HG03066 (cell line): ENCODE data around the gene DNAJC9.

Source experiments
- ATAC-seq: cut with Tn5 transposase; IDR thresholded peaks from one replicate; pipeline ENCODE4 v1.9.1; 2021; ENCODE audit warnings: low read depth; ENCODE audit not compliant: unreplicated experiment

The DNAJC9 gene

DNA sequence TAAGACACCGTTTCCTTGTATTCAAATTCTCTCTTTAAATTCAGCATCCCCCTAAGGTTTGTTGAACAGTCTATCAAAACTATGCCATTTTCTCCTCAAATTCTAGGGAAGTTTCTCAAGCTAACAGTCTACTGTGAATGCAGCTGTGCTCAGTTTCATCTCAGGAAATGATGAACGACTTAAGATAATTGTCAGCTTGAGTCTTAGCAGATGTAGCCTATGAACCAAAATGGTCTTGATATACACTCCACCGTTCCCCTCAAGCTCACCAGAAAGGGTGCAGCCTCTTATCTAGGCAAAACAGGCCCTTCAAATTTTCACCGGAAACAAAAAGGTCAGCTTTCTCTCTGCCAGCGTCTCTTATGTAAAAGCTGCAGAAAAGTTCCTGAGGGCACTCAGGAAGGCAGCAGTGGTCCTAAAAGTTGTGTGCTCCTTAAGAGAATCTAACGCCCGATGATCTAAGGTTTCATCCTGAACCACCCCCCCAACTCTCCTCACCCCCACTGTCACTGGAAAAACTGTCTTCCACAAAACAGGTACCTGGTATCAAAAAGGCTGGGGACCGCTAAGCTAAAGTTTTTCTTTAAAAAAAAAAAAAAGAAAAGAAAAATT, 2.1 kb downstream of the DNAJC9 start:
- ATAC-seq: no peak

- no peak for ATAC-seq
Measured at GRCh38 chr10:73239908-73240307, 7.1 kb downstream of the DNAJC9 start.

DNA sequence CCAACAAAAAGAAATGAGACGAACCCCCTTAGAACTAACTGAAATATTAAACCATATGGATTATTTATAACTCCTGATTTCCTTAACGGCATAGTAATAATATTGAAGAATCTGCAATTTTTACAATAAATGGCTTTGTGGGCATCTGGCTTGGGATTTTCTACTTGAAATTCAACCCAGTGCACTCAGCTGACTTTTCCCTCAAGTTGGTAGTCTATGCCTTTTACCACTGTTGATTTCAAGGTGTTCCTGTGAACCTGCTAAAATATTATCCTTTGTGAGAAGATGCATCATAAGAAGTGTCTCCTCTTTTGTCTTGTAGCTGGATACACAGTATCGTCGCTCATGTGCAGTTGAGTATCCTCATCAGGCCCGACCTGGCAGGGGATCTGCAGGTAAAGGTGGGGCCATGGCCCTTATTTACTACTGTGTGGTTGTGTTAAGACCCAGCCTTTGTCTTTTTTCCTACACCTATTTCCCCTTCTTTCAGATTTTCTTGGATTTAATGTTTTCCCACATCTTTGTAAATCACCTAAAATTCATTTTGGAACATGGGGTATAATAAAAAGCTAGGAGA, 8.0 kb downstream of the DNAJC9 start:
- no peak for ATAC-seq

DNA sequence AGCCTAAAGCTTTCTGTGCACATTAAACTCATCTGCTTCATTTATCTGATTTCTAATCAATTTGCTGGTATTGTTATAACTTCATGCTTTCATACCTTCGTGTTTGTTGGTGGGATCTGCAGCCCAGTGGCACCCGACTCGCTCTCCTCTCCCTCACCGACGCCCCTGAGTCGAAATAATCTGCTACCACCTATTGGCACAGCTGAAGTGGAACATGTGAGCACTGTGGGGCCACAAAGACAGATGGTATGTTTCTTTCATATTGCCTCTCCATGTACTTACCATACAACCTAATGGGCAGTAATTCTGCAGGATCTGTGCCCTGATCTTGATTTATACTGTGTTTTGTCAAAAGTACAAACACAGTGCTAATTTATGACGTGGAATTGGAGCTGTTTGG, 12.4 kb downstream of the DNAJC9 start:
- no peak for ATAC-seq

DNA sequence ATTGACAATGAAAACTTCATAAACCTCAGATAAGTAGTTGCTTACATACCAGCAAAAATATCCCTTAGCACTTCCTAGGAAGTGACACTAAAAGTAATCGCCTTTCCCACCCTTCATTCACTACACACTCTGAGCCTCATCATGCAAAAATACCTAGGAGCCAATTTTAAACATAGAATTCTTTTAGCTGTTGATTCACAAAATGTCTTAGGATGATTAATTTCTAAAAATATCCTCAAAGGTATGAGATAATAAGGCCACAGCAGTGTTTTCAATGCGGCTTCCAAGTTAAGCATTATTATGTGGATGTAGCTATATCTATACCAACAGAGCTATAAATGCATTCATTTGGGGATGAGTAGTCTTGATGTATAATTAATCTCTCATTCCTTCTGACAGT, 13.2 kb downstream of the DNAJC9 start:
- no peak for ATAC-seq

DNA sequence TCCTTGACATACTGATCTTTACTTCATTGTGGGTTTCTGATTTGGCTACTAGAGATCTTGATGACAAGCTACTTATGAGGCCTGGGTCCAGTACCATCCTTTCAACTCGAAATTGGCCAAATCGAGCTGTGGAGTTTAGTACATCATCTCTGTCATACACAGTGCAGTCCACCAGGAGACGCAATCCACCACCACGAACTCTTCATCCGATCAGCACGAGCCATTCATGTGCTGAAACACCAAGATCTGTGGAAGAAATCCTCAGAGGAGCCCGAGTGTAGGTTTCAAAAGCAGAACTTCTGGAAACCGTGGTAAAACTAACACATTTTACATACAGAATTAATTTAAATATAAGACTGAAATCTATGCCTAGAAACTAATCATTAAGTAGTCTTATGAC, 14.2 kb downstream of the DNAJC9 start:
- no peak for ATAC-seq

DNA sequence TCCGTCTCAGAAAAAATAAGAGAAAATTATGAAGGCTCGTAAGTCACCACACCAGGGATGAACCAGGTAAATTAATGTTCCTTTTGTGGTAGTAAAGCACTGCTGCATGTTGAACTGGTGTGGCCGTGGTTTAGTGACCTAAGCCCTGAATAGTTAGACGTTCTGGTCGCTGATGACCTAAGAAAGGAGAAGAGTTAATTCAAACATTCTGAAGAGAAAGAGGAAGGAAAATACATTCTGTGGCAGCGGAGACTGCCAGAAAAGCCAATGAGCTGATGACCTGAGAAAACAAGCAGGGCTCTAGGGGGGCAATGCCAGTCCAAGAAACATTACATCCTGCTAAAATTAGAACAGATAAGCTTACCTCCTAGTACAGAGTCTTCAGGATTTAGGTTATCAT, 17.5 kb downstream of the DNAJC9 start:
- ATAC-seq: no peak

GRCh38 chr10:73228247-73228646, 18.8 kb downstream of the DNAJC9 start:
- ATAC-seq: no peak

GRCh38 chr10:73226663-73227062, 20.4 kb downstream of the DNAJC9 start:
- ATAC-seq: no peak

DNA sequence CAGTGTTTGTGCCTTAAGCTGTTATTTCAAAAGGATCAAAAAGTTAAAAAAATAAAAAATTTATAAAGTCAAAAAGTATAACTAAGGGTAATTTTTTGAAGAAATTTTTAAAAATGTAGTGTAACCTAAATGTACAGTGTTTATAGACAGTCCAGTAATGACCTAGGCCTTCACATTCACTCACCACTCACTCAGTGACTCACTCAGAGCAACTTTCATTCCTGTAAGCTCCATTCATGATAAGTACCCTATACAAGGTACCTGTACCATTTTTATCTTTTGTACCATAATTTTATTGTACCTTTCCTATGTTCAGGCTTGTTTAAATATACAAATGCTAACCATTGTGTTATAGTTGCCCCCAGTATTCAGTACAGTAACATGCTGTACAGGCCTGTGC, 21.5 kb downstream of the DNAJC9 start:
- no peak for ATAC-seq

DNA sequence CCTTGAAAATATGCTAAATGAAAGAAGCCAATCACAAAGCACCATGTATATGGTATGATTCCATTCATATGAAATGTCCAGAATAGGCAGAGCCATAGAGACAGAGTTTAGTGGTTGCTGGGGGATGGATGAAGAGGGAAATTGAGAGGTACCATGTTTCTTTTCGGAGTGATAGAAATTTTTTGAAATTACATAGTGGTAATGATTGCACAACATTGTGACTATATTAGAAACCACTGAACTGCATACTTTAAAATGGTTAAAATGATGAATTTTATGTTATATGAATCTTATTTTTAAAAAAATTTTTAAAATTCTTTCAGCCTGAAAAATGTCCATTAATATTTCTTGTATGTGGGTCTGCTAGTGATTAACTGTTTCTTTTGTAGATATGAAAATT, 26.1 kb downstream of the DNAJC9 start:
- no peak for ATAC-seq

DNA sequence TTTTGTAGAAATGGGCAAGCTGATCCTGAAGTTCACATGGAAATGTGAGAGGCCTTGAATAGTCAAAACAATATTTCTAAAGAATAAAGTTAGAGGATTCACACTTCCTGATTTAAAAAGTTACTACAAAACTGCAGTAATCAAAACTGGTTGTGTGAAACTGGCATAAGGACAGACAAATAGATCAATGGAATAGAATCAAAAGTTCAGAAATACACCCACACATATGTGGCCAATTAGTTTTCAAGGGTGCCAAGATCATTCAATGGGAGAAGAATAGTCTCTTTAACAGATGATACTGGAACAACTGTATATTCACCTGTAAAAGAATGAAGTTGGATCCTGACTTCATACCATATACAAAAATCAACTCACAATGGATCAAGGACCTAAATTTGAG, 27.7 kb downstream of the DNAJC9 start:
- no peak for ATAC-seq

DNA sequence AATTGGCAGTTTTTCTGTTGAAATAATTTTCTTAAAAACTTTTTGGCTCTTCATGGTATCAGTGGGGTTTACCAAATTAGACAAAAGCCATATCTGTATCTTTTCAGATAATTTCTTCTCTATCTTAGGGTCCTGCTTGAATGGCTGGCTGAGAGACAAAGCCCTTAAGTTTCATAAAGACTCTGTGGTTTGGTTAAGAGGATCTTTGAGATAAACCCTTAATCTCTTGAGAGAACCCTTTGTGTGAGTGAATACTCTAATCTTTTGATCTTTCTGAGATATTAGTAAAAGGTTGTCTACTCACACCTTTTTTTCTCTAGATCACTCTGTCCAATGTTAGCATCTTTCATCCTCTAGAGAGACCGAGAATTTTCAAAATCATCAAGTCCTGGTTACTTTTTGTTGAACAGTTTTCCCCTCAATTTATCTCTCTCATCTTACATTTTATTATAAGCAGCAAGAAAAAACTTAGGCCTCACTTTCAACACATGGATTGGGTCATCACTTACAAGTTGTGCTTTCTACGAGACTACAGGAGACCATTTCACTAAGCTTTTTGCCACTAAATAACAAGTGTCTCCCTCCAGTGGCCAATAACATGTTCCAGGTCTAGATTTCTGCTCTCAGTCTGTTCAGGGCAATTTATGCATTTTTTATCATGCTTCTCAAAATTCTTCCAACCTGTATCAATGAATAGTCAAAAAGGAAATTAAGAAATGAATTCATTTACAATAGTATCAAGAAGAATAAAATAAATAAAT, 28.4 kb downstream of the DNAJC9 start:
- ATAC-seq: no peak

- no peak for ATAC-seq
Measured at GRCh38 chr10:73217628-73218027, 29.4 kb downstream of the DNAJC9 start.

DNA sequence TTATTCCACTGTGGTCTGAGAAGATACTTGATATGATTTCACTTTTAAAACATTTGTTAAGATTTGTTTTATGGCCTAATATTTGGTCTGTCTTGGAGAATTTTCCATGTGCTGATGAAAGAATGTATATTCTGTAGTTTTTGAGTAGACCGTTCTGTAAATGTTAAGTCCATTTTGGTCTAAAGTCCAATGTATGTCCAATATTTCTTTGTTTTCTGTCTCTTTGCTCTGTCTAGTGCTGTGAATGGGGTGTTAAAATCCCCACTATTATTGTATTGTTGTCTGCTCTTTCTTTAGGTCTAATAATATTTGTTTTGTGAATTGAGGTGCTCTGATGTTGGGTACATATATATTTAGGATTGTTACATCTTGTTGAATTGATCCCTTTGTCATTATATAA, 31.3 kb downstream of the DNAJC9 start:
- no peak for ATAC-seq

GRCh38 chr10:73211106-73211811, 35.8 kb downstream of the DNAJC9 start:
- ATAC-seq: no peak

DNA sequence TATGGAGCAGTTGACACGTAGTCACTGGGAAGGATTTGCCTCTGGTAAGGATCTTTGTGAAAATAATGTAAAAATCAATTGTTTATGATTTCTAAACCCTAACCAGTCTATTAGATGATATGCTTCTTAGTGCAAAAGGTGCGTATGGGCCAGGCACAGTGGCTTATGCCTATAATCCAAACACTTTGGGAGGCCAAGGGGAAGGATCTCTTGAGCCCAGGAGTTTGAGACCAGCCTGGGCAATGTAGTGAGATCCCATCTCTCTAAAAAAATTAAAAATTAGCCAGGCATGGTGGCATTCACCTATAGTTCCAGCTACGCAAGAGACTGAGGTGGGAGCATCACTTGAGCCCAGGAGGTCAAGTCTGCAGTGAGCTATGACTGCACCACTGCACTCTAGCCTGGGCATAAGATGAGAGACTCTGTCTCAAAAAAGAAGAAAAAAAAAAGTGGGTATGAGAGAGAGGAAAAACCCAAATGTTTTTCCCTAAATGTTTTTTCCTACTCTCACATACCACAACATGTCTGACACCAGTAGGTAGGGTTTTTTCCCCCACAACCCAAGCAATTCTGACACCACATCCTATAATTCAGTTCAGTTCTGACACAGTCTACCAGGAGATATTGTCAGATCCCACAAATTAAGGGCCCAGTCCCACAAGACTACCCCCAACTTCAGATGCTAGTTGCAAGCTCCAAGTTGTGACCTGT, 36.5 kb downstream of the DNAJC9 start:
- no peak for ATAC-seq

DNA sequence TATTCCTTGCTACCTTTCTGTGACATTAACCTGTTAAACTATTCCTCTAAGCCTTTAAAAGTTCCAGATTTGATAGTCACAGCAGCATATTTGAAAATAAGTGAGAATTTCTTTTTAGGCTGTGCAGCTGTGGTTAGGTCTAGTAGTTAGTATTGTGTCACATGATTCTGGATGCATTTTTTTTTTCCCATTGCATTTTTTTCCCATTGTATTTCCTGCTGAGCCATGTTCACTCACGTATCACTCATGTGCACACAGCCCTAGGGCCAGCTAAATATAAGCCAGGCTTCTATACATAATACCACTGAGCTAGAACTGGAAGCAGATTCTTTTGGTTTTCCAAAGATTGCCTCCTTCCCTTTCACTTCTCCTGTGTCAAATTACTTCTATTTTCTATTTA, 37.4 kb downstream of the DNAJC9 start:
- no peak for ATAC-seq

DNA sequence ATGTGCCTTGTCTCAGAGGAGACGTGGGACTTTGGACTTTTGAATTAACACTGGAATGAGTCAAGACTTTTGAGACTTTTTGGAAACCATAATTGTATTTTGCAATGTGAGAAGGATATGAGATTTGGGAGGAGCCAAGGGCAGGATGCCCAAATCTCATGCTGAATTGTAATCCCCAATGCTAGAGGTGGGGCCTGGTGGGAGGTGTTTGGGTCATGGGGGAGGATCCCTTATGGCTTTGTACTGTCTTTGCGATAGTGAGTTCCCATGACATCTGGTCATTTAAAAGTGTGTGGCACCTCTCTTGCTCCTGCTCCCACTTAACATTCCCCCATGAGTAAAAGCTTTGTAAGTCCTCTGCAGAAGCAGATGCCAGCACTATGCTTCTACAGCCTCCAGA, 39.2 kb downstream of the DNAJC9 start:
- no peak for ATAC-seq

- no peak for ATAC-seq
Measured at GRCh38 chr10:73206385-73206784, 40.7 kb downstream of the DNAJC9 start.

- ATAC-seq: no peak
Measured at GRCh38 chr10:73205890-73206289, 41.2 kb downstream of the DNAJC9 start.
